Stomach (tissue), 9 donors: ENCODE data around the gene CMTR1. TPM values are rescaled to one million over a fixed set of nuclear protein-coding genes. Genes with fewer than 3 reads are reported as not detected.

Experiments used
- DNase-seq, 2 donors: peaks; one replicate each; pipeline versions ENCODE4 v3.0.0 to v3.0.0-alpha.2; 2013 to 2019
- H3K27ac ChIP-seq, 5 donors: fragments of 200-600 bp in 4 of 5; sonication (generic) in 4 of 5; one replicate each; pipeline ENCODE4 v1.5.1; 2013 to 2019; ENCODE audit warnings: mild to moderate bottlenecking in 1 of 5, moderate library complexity in 1 of 5
- H3K27me3 ChIP-seq, 3 donors: fragments of 200-600 bp; sonication (generic); one replicate each; pipeline ENCODE4 v1.5.1; 2017 to 2019; ENCODE audit warnings: mixed run types in 1 of 3
- H3K36me3 ChIP-seq, 4 donors: fragments of 200-600 bp; sonication (generic); 1 replicate in 3 of 4; 2 replicates in 1 of 4; pipeline ENCODE4 v1.5.1; 2016 to 2019
- H3K4me1 ChIP-seq, 4 donors: fragments of 200-600 bp; sonication (generic); one replicate each; pipeline ENCODE4 v1.5.1; 2016 to 2019
- H3K4me3 ChIP-seq, 4 donors: fragments of 200-600 bp; sonication (generic) in 3 of 4; one replicate each; pipeline ENCODE4 v1.5.1; 2016 to 2019; ENCODE audit warnings: mild to moderate bottlenecking in 1 of 4
- H3K9me3 ChIP-seq, 4 donors: fragments of 200-600 bp; sonication (generic); one replicate each; pipeline ENCODE4 v1.5.1; 2016 to 2019
- CTCF ChIP-seq, 7 experiments: fragments of 450-650 bp in 4 of 7; fragments of 200-600 bp in 3 of 7; sonication (generic) in 3 of 7; IDR thresholded peaks; one replicate each; pipeline ENCODE4 v1.5.1; 2016 to 2019; ENCODE audit warnings: antibody characterized with exemption in 7 of 7, control low read depth in 2 of 7, mild to moderate bottlenecking in 1 of 7
- EP300 ChIP-seq: sonication (generic); formaldehyde crosslinking; IDR thresholded peaks from one replicate; pipeline ENCODE4 v1.6.1; 2017; ENCODE audit warnings: antibody characterized with exemption
- POLR2A ChIP-seq, 4 donors: fragments of 450-650 bp; IDR thresholded peaks; one replicate each; pipeline ENCODE4 v1.6.1; 2016; ENCODE audit warnings: antibody characterized with exemption in 4 of 4, control low read depth in 2 of 4, mild to moderate bottlenecking in 1 of 4, moderate library complexity in 1 of 4
- POLR2AphosphoS5 ChIP-seq, 3 donors: sonication (generic); formaldehyde crosslinking; IDR thresholded peaks; one replicate each; pipeline ENCODE4 v1.6.1; 2016; ENCODE audit warnings: antibody characterized with exemption in 3 of 3
- WGBS, 5 donors: extraction: QIAGEN DNeasy Blood & Tissue Kit in 3 of 5; methylation state at CpG; one replicate each; pipeline versions ENCODE4 v1.1.5 to v1.1.7; 2013 to 2018; 5-methylcytosine and 5-hydroxymethylcytosine counted together
- intact Hi-C: fragments of 100-400 bp; cut with DNase I; formaldehyde crosslinking; loops from one replicate; pipeline ENCODE4 v1.15.1; 2023; ENCODE audit warnings: low total_unique reads
- polyA plus RNA-seq, 3 donors: library from polyadenylated mRNA; stranded (reverse); fragments of 200-250 nt; gene quantifications; one replicate each; pipeline ENCODE4 v1.2.3, GENCODE V29; 2013
- total RNA-seq, 5 donors: library from RNA; depleted of rRNA; stranded (reverse); fragments of >200 nt; gene quantifications; one replicate each; pipeline versions ENCODE4 v1.1.0 to v1.2.3, GENCODE V29; 2014 to 2016
- donor health status: healthy with polysubstance abuse.
- donor health status: Bipolar disorder and iron deficiency.
- donor health status: healthy.

CMTR1 gene
- total and polyA plus RNA-seq, 8 donors: 6.3 to 145 (median 24.5) TPM

- no peaks in the 10 kb centered on the region for H3K27me3 ChIP-seq
- 88 to 90% (median 89%) methylated on average over 16 to 18 of the region's 18 CpGs for WGBS, 5 donors
- no peak for TF ChIP-seq CTCF (IDR thresholded peaks at IDR 0.05)
- no peak for TF ChIP-seq EP300
- TF ChIP-seq POLR2AphosphoS5 (IDR thresholded peaks at IDR 0.05): no peak
- TF ChIP-seq POLR2A (IDR thresholded peaks at IDR 0.05): no peak
- peaks cover 72 to 100% (median 100%) of the 10 kb centered on the region in 4 donors for H3K36me3 ChIP-seq
- H3K9me3 ChIP-seq: no peaks in the 10 kb centered on the region
- H3K4me1 ChIP-seq: peaks cover 0 to 21% (median 5%) of the 10 kb centered on the region in 4 donors
- intact Hi-C loops: no loop called here
- no peak overlapping the region for H3K27ac ChIP-seq
- no peak for DNase-seq
- no peak overlapping the region for H3K4me3 ChIP-seq
Measured at GRCh38 chr6:37477656-37478435, 44.8 kb downstream of the CMTR1 start.

GRCh38 chr6:37478827-37479226 is 45.8 kb downstream of the CMTR1 start:
- H3K27ac ChIP-seq: no peak overlapping the region
- peaks cover 0 to 11% (median under 1%) of the 10 kb centered on the region in 4 donors for H3K4me1 ChIP-seq
- peaks cover 70 to 100% (median 100%) of the 10 kb centered on the region in 4 donors for H3K36me3 ChIP-seq
- DNase-seq: no peak
- WGBS, 5 donors: 93 to 98% (median 95%) methylated on average over 7 of the region's 7 CpGs
- intact Hi-C loops: no loop called here
- no peak for TF ChIP-seq EP300
- no peak for TF ChIP-seq POLR2A (IDR thresholded peaks at IDR 0.05)
- no peak for TF ChIP-seq CTCF (IDR thresholded peaks at IDR 0.05)
- no peak for TF ChIP-seq POLR2AphosphoS5 (IDR thresholded peaks at IDR 0.05)
- H3K27me3 ChIP-seq: no peaks in the 10 kb centered on the region
- no peak overlapping the region for H3K4me3 ChIP-seq
- no peaks in the 10 kb centered on the region for H3K9me3 ChIP-seq

GRCh38 chr6:37479266-37479854 is 46.3 kb downstream of the CMTR1 start:
- H3K27me3 ChIP-seq: no peaks in the 10 kb centered on the region
- H3K36me3 ChIP-seq: peaks cover 65 to 98% (median 97%) of the 10 kb centered on the region in 4 donors
- no peaks in the 10 kb centered on the region for H3K9me3 ChIP-seq
- peaks cover 0 to 11% (median 5%) of the 10 kb centered on the region in 4 donors for H3K4me1 ChIP-seq
- intact Hi-C loops: no loop called here
- no peak for TF ChIP-seq POLR2A (IDR thresholded peaks at IDR 0.05)
- no peak for TF ChIP-seq EP300
- no peak for TF ChIP-seq CTCF (IDR thresholded peaks at IDR 0.05)
- TF ChIP-seq POLR2AphosphoS5 (IDR thresholded peaks at IDR 0.05): no peak
- DNase-seq: no peak
- no peak overlapping the region for H3K27ac ChIP-seq
- no peak overlapping the region for H3K4me3 ChIP-seq
- WGBS, 5 donors: 78 to 97% (median 93%) methylated on average over 5 to 6 of the region's 6 CpGs

GRCh38 chr6:37480118-37480736 is 47.2 kb downstream of the CMTR1 start:
- Histone ChIP-seq H3K27me3 (no peaks in the 10 kb centered on the region), H3K4me1 (peaks cover 0 to 11% (median 5%) of the 10 kb centered on the region in 4 donors), H3K27ac (no peak overlapping the region), H3K4me3 (no peak overlapping the region), H3K9me3 (no peaks in the 10 kb centered on the region), H3K36me3 (peaks cover 56 to 95% (median 91%) of the 10 kb centered on the region in 4 donors)
- intact Hi-C loops: loop anchor here (10.0 kb wide), 2 partner anchors 85 to 215 kb away; partner anchors contain the start of gene MDGA1
- DNase-seq: no peak
- TF ChIP-seq POLR2A (IDR thresholded peaks at IDR 0.05) (no peak), EP300 (no peak), CTCF (IDR thresholded peaks at IDR 0.05) (no peak), POLR2AphosphoS5 (IDR thresholded peaks at IDR 0.05) (no peak)
- WGBS, 5 donors: 71 to 88% (median 77%) methylated on average over 1 of the region's 1 CpG; no CpG with 5 or more reads in 1 of the 5 donors
